Fibroblast of skin of scalp (primary cell): ENCODE measurements around the gene ZNF44. TPM values are rescaled to one million over a fixed set of nuclear protein-coding genes. Genes with fewer than 3 reads are reported as not detected.
A peak's percentile ranks its signal among the peaks of the same experiment; 100 is the strongest.
"Not testable (repeated sequence)": the region's sequence is repeated elsewhere in the genome, so short reads cannot be mapped to it uniquely, and the experiment has no call there.

Experiments
- DNase-seq: peaks from one replicate; pipeline ENCODE4 v3.0.0-alpha.2; 2013
- polyA plus RNA-seq, 2 experiments: library from polyadenylated mRNA; unstranded; fragments of 120-200 nt; gene quantifications; one replicate each; pipeline ENCODE4 v1.2.1, GENCODE V29; 2013; ENCODE audit not compliant: insufficient read length in 2 of 2

ZNF44 gene
- 4.1 TPM for polyA plus RNA-seq (2013, experiment 1 of 2; ENCODE audit: insufficient read length)
- 4.7 TPM for polyA plus RNA-seq (2013, experiment 2 of 2; ENCODE audit: insufficient read length)

DNA sequence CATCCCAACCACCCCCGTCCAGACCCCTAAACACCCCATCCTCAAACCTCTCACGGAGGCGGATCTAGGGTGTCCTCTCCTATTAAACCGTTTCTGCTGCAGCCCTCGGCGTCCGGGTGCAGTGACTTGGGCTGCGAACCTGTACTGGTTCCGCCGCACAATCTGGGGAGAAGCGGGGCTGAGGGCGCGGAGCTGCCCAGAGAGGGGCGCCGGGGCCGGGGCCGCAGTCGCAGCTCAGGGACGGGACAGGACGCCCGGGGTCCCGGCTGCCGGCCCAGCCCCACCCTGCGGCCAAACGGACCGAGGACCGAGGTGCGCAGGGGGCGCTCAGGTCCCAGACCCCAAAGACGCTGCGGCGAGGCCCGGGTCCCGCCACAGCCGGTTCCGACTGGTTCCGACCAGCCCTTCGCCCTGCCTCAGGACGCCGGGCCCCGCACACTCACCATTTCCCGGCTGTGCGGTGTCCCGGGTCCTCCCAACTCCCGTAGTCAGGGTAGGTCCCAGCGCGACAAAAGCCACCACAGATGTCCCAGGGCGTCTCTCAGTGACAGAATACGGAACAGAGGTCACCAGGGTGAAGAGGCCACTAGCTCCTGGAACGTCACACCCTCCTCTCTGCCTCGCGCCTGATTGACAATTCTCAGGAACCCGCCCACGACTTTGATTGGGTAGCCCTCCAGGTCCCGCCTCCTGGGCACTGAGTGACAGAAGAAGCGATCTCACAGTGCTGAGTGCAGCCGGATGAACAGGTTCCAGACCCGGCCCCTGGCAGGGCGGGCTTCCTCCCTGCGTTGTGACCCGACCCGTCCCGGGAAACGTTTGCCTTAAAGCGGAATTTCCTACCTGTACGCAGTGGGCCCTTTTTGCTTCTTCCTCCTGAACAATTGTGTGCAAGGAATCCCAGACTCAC is at the start of gene ZNF44:
Gene ZNF44 (minus strand): TSS at position 635 of the 910 bp plus-strand sequence. CDS start 189 bp downstream, at position 446.
- DNase-seq = peak; percentile 95

- peak; percentile 93 for DNase-seq
These were observed 38.8 kb upstream of the ZNF44 start, which contains the start of gene ZNF563 for GRCh38 chr19:12333162-12334159. Gene ZNF563, minus strand, starts transcription at chr19:12333633. Its CDS starts 151 bp downstream, at chr19:12333482.

GRCh38 chr19:12331211-12331941 is 36.7 kb upstream of the ZNF44 start:
- no peak for DNase-seq

DNA sequence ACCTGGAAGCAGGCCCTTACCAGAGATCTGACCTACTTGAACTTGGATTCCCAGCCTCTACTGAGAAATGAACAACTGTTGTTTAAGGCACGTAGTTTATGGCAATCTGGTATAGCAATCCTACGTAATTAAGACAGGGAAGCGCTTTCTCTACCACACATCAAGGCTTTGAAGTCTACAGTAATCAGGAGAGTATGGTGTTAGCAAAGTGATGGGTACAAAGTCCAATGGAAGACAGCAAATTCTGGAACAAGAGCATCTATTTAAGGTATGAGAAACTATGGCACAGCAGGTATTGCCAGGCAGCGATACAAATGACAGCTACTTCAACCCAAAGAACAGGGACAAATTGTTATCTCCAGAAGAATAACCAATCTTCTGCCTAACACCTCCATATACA is 35.7 kb upstream of the ZNF44 start:
- DNase-seq = no peak

DNA sequence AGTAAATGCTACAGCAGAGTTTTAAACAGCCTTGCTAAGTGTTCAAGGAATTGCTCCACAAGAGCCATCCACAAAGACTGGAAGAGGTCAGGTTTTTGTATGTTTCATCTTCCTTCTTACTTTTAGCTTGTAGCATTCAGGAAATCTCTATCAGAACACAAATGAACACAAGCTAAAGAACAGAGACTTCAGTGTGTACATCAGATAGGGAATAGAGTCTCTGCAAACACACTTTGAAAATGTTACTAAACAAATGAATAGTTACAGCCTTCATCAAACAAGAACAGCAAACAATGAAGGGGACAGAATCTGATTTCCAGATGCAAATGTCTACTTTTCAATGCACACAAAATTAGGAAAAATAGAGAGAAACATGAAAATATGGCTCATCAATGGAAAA is 31.0 kb upstream of the ZNF44 start:
- no peak for DNase-seq

DNA sequence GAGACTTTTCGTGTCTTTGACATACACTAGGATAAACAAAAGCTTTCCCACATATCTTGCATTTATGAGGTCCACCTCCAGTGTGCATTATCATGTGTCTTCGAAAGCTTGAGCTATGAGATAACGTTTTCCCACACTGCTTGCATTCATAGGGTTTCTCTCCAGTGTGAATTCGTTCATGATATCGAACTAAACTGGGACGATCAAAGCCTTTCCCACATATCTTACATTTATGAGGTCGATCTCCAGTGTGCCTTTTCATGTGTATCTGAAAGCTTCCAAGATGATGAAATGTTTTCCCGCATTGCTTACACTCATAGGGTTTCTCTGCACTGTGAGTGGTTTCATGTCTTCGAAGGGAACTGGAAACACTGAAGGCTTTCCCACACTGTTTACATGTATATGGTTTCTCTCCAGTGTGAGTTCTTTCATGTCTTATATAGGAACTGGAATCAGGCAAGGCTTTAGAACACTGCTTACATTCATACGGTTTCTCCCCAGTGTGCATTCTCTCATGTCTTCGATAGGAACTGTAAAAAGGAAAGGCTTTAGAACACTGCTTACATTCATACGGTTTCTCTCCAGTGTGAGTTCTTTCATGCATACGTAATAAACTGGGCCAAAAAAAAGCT is 24.2 kb upstream of the ZNF44 start:
- DNase-seq = no peak

DNA sequence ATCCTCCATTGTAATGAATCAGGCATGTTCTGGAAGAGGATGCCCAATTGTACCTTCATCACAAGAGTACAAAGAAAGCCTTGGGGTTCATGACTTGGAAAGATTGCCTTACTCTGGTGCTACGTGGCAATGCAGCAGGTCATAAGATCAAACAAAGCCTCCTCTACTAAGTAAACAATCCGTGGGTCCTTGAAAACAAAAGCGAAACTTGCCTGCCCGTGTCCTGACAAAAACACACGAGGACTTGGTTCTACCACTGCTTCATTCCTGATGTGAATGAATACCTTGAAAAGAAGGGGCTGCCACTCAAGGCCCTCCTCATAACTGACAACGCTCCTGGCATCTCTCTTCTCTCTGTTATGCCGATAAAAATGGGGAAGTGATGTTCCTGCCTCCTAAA is 19.9 kb upstream of the ZNF44 start:
- DNase-seq = no peak

GRCh38 chr19:12308891-12309290 is 14.2 kb upstream of the ZNF44 start:
- not testable (repeated sequence) for DNase-seq

DNA sequence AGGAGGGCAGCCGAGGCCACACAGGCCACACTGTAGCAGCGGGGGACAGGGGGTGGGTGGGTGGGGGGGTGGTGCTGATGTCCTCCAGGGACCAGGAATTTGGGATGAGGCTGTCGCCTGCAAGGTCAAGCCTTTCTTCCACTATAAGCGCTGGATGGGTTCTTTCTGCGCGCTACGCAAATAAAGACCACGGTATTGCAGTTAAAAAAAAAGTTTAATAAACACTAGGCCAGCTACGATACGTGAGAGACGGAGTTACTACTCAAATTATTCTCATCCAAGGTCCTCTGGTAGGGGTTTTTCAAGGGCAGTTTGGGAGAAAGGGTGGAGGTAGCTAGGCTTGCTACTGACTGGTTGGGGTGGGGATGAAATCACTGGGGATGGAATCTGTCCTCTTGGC is 508 bp upstream of the ZNF44 start:
- no peak for DNase-seq

DNA sequence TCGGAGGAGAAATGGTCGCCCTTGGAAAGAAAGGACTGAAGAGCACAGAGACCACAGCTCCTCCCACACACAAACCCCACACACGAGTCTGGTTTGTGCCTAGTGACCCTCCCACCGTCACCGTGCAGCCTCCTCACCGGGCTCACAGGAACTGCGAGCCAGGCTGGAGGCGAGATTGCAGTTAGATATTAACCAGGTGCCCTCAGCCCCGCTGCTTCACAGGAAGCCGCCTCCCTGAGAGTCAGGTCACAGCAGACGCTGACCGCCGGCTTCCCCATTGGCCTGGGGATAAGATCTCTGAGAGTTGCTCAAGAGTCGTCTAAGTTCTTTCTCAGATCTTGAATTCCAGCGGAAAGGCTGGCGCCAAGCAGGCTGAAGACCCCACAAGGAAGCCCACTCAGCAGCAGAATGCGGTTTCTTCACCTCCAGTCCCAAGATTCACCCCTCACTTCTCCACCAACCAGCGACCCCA is 870 bp downstream of the ZNF44 start:
- peak; percentile 35 for DNase-seq

- DNase-seq = no peak
These were observed 5.0 kb downstream of the ZNF44 start for GRCh38 chr19:12289790-12290065.

DNA sequence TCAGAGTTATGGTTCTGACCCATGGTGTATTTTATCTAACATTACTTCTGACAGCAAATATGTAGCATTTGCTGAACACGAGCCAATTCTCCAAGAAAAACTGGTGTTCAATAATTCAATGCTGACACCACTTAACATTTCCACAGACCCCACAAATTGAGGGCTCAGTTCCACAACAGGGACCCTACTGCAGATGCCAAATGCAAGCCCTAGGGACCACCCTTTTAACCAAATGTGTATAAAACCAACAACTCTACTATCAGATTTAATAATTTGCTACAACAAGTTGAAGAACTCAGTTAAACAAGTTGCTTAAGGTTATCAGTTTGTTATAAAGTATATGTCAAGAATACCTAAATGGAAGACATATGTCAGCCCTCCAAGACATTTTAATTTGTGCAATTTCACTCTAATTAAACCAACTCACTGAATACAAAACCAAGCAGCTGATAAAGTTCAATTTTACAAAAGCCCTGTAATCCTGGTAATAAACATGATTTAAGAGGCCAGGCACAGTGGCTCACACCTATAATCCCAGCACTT is 6.7 kb downstream of the ZNF44 start:
- no peak for DNase-seq

- DNase-seq = no peak
These were observed 10.1 kb downstream of the ZNF44 start for GRCh38 chr19:12284631-12285030.

- no peak for DNase-seq
These were observed 10.5 kb downstream of the ZNF44 start for GRCh38 chr19:12284226-12284625.

DNA sequence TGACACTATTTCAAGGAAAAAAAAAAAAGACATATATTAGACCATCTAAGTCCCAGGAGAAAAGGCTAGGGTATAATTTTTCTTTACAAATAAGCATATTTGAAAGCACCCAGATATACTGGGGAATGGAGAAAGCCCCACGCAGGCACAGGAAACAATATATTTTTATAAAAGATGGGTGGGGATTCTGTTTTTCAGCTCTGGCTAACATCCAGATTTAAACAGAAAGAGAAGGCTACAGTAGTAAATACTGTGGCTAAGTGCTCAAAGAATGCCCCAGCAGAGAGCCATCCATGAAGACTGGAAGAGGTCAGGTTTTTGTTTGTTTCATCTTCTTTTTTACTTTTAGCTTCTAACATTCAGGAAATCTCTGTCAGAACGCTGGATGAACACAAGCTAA is 16.0 kb downstream of the ZNF44 start:
- DNase-seq = no peak

DNA sequence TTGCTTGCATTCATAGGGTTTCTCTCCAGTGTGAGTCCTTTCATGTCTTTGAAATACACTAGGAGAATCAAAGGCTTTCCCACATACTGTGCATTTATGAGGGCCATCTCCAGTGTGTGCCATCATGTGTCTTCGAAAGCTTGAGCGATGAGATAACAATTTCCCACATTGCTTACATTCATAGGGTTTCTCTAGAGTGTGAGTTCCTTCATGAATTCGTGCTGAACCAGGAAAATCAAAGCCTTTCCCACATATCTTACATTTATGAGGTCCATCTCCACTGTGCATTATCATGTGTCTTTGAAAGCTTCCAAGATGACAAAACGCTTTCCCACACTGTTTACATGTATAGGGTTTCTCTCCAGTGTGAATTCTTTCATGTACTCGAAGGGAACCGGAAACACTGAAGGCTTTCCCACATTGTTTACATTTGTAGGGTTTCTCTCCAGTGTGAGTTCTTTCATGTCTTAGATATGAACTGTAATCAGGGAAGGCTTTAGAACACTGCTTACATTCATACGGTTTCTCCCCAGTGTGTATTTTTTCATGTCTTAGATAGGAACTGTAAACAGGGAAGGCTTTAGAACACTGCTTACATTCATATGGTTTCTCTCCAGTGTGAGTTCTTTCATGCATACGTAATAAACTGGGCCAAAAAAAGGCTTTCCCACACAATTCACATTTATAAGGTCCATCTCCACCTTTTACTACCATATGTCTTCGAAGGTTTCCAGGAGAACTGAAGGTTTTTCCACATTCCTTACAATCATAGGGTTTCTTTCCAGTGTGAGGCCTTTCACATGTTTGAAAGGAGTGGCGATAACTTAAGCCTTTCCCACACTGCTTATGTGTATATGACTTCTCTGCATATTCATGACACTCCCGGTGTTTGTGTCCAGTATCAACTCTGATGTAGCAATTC is 21.4 kb downstream of the ZNF44 start:
- no peak for DNase-seq

- no peak for DNase-seq
These were observed 22.3 kb downstream of the ZNF44 start for GRCh38 chr19:12272386-12272785.

GRCh38 chr19:12270854-12271253 is 23.8 kb downstream of the ZNF44 start:
- no peak for DNase-seq

GRCh38 chr19:12265921-12266704 is 28.6 kb downstream of the ZNF44 start:
- DNase-seq = no peak
